RWPE2 (cell line): ENCODE data around the gene ACE.
A peak's percentile ranks its signal among the peaks of the same experiment; 100 is the strongest.

ENCODE experiments used
- ATAC-seq: fragments of 200-7000 bp; cut with Tn5 transposase; 3 replicates; pipeline ENCODE4 v1.9.1; 2021; ENCODE audit warnings: low read depth
- DNase-seq: peaks from one replicate; pipeline ENCODE4 v3.0.0-alpha.2; 2020; ENCODE audit warnings: low spot score
- H3K27ac ChIP-seq: fragments of 450-650 bp; 2 replicates; pipeline ENCODE4 v1.5.1; 2017; ENCODE audit warnings: mild to moderate bottlenecking; ENCODE audit not compliant: poor library complexity, severe bottlenecking
- H3K27me3 ChIP-seq: fragments of 250-450 bp; sonication (Bioruptor Pico); 2 replicates; pipeline ENCODE4 v1.5.1; 2021; ENCODE audit warnings: mild to moderate bottlenecking, moderate library complexity; ENCODE audit not compliant: insufficient read depth, poor library complexity, severe bottlenecking
- H3K36me3 ChIP-seq: fragments of 250-450 bp; sonication (Bioruptor Pico); 2 replicates; pipeline ENCODE4 v1.5.1; 2020; ENCODE audit warnings: low read depth, mild to moderate bottlenecking, moderate library complexity
- H3K4me1 ChIP-seq: fragments of 250-450 bp; sonication (Bioruptor Pico); 2 replicates; pipeline ENCODE4 v1.5.1; 2021; ENCODE audit warnings: mild to moderate bottlenecking, moderate library complexity; ENCODE audit not compliant: insufficient read depth, poor library complexity, severe bottlenecking
- H3K4me3 ChIP-seq: fragments of 250-450 bp; sonication (Bioruptor Pico); 2 replicates; pipeline ENCODE4 v1.5.1; 2021; ENCODE audit warnings: mild to moderate bottlenecking, moderate library complexity; ENCODE audit not compliant: severe bottlenecking
- H3K9me3 ChIP-seq: fragments of 250-450 bp; sonication (Bioruptor Pico); 2 replicates; pipeline ENCODE4 v1.5.1; 2021; ENCODE audit warnings: mild to moderate bottlenecking, moderate library complexity; ENCODE audit not compliant: severe bottlenecking
- TF ChIP-seq, protein P1 (sequence below): fragments of 450-650 bp; IDR thresholded peaks from one replicate; pipeline ENCODE4 v1.5.1; 2017; ENCODE audit warnings: mild to moderate bottlenecking, moderate library complexity; ENCODE audit not compliant: poor library complexity, severe bottlenecking

The ACE gene

DNA sequence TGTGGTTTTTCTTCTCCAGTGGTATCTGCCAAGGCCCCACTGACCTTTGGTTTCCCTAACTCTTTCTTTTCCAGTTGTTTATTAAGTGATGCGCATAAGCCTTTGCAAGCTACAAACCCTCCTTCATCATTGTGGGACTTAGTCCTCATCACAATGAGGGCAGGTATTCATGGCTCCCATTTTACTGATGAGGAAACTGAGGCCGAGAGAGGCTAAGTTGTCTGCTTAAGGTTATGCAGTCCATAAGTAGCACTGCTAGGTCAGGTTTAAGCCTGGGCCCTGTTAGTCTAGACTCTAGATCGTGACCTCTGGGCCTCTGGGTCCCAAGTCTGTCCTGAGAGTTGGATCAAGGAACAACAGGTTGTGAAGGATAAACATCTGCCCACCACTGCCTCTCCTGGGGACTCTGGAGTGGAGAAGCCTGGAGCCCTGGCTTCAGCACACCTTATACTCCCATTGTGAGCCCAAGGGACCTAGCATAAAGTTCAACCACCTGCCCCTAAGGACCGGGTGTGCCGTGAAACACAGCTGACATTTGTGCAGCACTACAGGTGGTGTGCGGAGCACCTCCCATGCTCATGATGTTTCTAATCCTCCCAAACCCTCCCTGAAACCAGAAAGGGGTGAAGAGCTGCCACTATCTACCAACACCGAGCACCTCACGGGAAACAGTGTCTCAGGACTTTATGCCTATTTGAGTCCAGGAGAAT is 41.1 kb downstream of the ACE start:
- Histone ChIP-seq H3K4me3 (no peak overlapping the region), H3K4me1 (no peaks in the 10 kb centered on the region), H3K9me3 (no peaks in the 10 kb centered on the region), H3K36me3 (no peaks in the 10 kb centered on the region), H3K27ac (no peak overlapping the region), H3K27me3 (no peaks in the 10 kb centered on the region)
- ATAC-seq (no peak), DNase-seq (no peak)
- TF ChIP-seq, protein P1, sequence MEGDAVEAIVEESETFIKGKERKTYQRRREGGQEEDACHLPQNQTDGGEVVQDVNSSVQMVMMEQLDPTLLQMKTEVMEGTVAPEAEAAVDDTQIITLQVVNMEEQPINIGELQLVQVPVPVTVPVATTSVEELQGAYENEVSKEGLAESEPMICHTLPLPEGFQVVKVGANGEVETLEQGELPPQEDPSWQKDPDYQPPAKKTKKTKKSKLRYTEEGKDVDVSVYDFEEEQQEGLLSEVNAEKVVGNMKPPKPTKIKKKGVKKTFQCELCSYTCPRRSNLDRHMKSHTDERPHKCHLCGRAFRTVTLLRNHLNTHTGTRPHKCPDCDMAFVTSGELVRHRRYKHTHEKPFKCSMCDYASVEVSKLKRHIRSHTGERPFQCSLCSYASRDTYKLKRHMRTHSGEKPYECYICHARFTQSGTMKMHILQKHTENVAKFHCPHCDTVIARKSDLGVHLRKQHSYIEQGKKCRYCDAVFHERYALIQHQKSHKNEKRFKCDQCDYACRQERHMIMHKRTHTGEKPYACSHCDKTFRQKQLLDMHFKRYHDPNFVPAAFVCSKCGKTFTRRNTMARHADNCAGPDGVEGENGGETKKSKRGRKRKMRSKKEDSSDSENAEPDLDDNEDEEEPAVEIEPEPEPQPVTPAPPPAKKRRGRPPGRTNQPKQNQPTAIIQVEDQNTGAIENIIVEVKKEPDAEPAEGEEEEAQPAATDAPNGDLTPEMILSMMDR = no peak

GRCh38 chr17:63519116-63519881 is 42.4 kb downstream of the ACE start:
- peaks cover 3% of the 10 kb centered on the region for H3K27me3 ChIP-seq
- H3K36me3 ChIP-seq = no peaks in the 10 kb centered on the region
- no peak for ATAC-seq
- H3K4me3 ChIP-seq = no peak overlapping the region
- H3K9me3 ChIP-seq = no peaks in the 10 kb centered on the region
- no peak overlapping the region for H3K27ac ChIP-seq
- no peaks in the 10 kb centered on the region for H3K4me1 ChIP-seq
- no peak for DNase-seq
- TF ChIP-seq, protein P1 = no peak

DNA sequence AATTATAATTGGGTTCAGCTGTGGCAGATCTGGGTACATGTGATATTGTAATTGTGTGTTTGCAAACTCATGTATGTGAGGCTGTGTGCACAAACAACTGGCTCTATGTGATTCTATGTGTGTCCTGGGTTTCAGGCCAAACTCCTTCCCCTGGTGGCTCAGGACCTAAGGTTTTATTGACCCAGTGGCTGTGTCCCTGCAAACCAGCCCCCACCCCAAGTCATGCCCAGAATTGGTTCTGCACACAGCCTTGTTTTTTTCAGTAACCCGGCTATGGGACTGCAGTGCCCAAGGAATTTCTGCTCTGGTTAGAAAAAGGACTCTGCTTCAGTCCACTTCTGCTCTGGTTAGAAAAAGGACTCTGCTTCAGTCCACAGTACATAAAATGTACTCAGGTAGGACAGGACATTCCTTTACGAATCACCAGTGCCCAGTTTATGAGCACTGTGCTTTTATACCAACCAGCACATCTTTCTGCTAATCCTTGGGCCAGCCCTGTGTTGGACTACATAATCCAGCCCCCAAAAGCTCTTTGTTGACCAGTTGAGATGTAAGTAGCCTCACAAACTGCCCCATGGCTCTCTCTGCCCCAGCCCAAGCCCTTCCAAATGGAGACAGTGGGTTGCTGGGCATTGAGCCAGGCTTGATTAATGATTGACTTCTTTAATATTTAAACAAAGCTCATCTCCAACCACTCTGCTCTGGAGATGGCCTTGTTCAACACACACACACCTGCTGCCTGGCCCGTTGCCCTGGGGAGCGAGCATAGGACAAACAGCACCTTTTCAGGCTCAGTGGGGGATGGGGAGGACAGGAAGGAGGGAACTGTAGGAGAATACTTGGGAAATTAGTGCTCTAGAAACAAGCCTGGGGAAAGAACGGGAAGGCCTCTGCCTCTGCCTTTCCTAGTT is 43.4 kb downstream of the ACE start:
- no peak for DNase-seq
- H3K27me3 ChIP-seq = peaks cover 3% of the 10 kb centered on the region
- H3K4me3 ChIP-seq = no peak overlapping the region
- TF ChIP-seq, protein P1 = no peak
- H3K36me3 ChIP-seq = no peaks in the 10 kb centered on the region
- ATAC-seq = no peak
- no peak overlapping the region for H3K27ac ChIP-seq
- H3K9me3 ChIP-seq = no peaks in the 10 kb centered on the region
- H3K4me1 ChIP-seq = no peaks in the 10 kb centered on the region

DNA sequence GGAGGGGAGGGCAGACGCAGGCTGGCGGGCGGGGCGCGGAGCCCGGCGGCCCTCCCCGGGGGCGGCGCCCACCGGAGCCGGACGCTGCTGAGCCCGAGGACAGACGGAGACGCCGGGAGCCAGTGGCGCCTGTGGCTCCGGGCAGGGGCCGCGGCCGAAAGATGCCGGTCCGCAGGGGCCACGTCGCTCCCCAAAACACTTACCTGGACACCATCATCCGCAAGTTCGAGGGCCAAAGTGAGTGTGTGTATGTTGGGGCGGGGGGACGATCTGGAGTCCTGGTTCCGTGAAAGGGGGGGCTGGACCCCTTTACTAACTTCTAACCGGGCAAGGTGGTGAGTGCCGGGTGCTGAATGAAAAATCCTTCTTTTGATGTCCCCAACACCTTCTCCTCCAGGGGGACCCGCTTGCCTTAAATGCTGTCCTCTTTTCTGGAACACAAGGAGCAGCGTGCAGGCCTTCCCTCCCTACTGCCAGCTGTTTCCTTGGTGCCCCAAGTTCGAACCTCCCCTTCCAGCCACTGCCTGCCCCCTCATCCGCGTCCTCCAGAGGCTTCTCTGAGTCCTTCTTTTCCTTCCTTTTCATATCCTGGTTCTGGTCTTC is 46.5 kb downstream of the ACE start, which contains the start of gene KCNH6:
KCNH6 (plus strand) TSS at position 106 of the 603 bp plus-strand sequence; CDS start at position 162, 56 bp downstream.
- no peaks in the 10 kb centered on the region for H3K36me3 ChIP-seq
- peaks cover 3% of the 10 kb centered on the region for H3K27me3 ChIP-seq
- peak; percentile 52; the same call in 2 of the 3 replicates for ATAC-seq
- no peaks in the 10 kb centered on the region for H3K9me3 ChIP-seq
- no peak for DNase-seq
- TF ChIP-seq, protein P1 = no peak
- no peaks in the 10 kb centered on the region for H3K4me1 ChIP-seq
- H3K4me3 ChIP-seq = no peak within 1 kb of the TSS
- no peak within 1 kb of the TSS for H3K27ac ChIP-seq
